Right hindlimb (tissue), 1 donor: ENCODE results near the gene PPP3CB.
"Not testable (repeated sequence)": the region's sequence is repeated elsewhere in the genome, so short reads cannot be mapped to it uniquely, and the experiment has no call there.

Experiments
- DNase-seq: peaks from one replicate; pipeline ENCODE4 v3.0.0-alpha.2; 2018

Gene PPP3CB

DNA sequence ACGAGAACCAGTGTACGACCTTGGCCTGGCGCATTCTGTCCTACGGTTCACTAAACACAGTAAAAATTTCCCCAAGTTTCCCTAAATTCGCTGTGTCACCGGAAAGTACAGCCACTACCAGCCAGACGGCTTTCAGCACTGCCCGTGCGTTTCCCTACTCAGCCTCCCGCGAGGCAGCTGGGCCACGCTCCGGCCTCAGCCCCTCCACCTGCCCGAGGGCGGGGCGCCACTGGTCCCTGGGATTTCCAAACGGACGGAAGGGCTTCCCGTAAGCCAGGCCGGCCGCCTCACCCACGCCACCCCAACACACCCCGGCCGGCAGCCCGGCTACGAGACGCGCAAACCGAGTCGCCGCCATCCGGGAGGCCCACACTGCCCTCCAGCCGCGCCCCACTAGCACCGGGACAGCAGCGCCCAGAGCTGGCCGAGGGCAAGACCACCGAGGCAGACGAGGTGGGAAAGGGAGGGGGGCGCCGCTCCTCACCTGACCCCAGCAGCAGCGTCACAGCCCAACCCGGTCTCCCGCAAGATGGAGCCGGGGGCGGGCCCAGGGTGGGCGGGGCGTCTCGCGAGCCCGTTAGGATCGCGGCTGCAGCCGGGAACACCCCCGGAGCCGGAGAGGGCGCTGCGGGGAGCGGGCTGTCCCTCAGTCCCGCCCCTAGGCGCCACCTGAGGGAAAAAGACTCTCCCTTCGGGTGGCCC, 82.1 kb downstream of the PPP3CB start, which contains the start of gene ANXA7:
ANXA7 (minus strand) TSS at position 531 of the 702 bp plus-strand sequence. CDS start 13,202 bp downstream, outside the sequence.
- DNase-seq = peak; percentile 95

GRCh38 chr10:73413108-73413527, 82.7 kb downstream of the PPP3CB start:
- peak; percentile 35 for DNase-seq

GRCh38 chr10:73410897-73411296, 84.9 kb downstream of the PPP3CB start:
- no peak for DNase-seq

- DNase-seq = no peak
Measured at GRCh38 chr10:73408978-73409521, 86.8 kb downstream of the PPP3CB start.

GRCh38 chr10:73408061-73408460, 87.8 kb downstream of the PPP3CB start:
- no peak for DNase-seq

- DNase-seq = no peak
Measured at GRCh38 chr10:73407495-73407894, 88.3 kb downstream of the PPP3CB start.

GRCh38 chr10:73406846-73407245, 89.0 kb downstream of the PPP3CB start:
- no peak for DNase-seq

DNA sequence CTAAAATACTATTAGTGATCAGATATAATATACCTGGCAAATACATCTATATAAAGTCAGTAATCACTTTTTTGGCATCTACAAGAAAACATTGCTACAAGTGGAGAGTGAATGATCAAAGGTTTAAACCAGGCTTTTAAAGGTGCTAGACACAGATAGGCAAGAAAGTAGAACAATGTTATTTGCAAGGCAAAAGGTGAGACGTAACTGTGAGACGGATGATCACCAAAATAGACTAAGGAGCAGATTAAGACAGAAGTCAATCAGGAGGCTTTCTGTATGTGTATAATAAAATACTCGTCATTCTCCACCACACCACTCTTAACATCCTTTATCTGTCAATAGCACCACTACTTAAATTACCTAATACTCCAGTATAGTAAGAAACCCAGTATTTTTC, 90.3 kb downstream of the PPP3CB start:
- DNase-seq = no peak

DNA sequence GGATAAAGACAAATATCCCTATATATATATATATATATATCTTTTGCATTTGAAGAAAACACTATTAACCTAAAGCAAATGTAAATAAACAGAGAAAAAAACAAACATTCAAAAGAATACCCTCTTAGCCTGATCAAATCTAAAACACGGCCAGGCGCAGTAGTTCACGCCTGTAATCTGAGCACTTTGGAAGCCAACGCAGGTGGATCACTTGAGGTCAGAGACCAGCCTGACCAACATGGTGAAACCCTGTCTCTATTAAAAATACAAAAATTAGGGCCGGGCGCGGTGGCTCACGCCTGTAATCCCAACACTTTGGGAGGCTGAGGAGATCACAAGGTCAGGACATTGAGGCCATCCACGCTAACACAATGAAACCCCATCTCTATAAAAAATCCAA, 91.1 kb downstream of the PPP3CB start:
- no peak for DNase-seq

GRCh38 chr10:73401636-73402035, 94.2 kb downstream of the PPP3CB start:
- no peak for DNase-seq

- no peak for DNase-seq
Measured at GRCh38 chr10:73399063-73399462, 96.8 kb downstream of the PPP3CB start.

DNA sequence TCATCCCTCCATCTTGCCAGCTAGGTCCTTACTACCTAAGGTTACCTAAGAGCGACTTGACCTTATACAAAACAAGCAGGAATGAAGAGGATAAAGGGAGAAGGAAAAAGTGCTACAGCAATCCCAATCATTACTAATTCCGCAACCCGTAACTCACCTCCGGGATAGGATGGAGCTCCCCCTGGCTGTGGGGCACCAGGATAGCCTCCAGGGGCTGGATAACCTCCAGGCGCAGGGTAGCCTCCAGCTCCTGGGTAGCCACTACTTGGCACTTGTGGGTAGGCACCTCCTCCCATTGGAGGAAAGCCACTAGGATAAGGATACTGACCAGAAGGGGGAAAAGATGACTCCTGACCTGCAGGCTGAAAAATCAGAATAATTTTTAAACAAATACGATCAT, 97.8 kb downstream of the PPP3CB start:
- DNase-seq = no peak

- not testable (repeated sequence) for DNase-seq
Measured at GRCh38 chr10:73394325-73394724, 101.5 kb downstream of the PPP3CB start.

- DNase-seq = no peak
Measured at GRCh38 chr10:73388228-73388627, 107.6 kb downstream of the PPP3CB start.

DNA sequence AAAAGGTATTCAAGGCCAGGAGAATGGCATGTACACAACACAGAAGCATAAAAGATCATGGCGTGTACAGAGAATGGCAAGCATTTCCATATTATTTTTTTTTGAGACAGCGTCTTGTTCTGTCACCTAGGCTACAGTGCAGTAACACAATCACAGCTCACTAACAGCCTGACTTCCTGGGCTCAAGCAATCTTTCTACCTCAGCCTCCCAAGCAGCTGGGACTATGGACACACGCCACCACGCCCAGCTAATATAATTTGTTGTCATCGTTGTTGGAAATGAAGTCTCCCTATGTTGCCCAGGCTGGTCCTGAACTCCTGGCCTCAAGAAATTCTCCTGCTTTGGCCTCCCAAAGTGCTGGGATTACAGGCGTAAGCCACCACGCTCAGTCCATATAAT, 109.2 kb downstream of the PPP3CB start:
- no peak for DNase-seq
